ENCODE measurements around the gene PCBP1.

DNA sequence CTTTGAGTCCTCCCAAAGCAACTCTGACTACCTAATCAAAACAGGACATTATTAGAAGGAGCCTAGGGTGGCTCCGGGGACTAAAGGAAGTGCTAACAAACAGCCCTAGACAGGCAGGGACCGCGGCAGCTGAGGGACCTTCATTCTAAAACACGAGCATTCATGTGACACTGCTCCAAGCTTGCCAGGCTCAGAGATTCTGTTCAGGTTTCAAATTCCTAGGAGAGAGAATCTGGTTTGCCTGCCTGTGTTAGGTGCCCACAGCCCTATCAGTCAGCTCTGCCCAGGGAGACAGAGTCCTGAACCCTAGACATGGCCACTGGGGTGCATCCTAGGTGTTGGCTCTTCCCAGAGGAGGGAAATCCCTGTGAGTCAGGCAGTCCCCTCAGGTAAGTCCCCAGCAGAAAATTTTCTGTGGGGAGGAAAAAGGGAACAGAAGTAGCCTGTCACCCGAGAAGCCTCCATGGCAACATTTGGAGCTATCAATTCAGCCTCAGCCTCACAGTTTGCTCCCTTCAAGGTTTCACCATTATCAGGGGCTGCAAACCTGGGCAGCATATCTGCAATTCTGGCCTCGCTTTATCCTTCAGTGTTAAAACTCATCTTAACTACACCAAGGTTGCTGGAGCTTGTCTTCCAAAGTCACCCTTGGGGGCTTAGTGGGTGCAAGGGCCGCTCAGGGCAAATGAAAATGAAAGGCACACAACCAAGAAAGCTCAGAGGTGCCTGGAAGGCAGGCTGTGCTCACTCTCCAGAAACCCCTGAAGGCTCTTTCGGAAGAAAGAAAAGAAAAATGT lies 28.6 kb downstream of the PCBP1 start:
- TF ChIP-seq POLR2A (IDR thresholded peaks at IDR 0.05; ENCODE audit: low read length): no peak
- no peak for TF ChIP-seq GATA1 (IDR thresholded peaks at IDR 0.05; ENCODE audit: low read depth, low read length)

Measured in erythroblast (primary cell).